ENCODE measurements around the gene B4GALT2.

B4GALT2 gene

GRCh38 chr1:44012941-44013609 lies 34.1 kb downstream of the B4GALT2 start:
- H3K4me3 ChIP-seq (ENCODE audit: control insufficient read depth, low read depth, low read length): no peak overlapping the region
- DNase-seq (ENCODE audit: low read depth): no peak
- no peak for TF ChIP-seq CTCF (conservative IDR thresholded peaks at IDR 0.05; ENCODE audit: control insufficient read depth, insufficient read depth, low read depth, low read length)

- no peak overlapping the region for H3K4me3 ChIP-seq (ENCODE audit: control insufficient read depth, low read depth, low read length)
- TF ChIP-seq CTCF (conservative IDR thresholded peaks at IDR 0.05; ENCODE audit: control insufficient read depth, insufficient read depth, low read depth, low read length): no peak
- DNase-seq (ENCODE audit: low read depth): no peak
Observed at GRCh38 chr1:44013949-44014348, 34.9 kb downstream of the B4GALT2 start.

GRCh38 chr1:44014365-44015104 lies 35.5 kb downstream of the B4GALT2 start:
- H3K4me3 ChIP-seq (ENCODE audit: control insufficient read depth, low read depth, low read length): no peak overlapping the region
- no peak for DNase-seq (ENCODE audit: low read depth)
- no peak for TF ChIP-seq CTCF (conservative IDR thresholded peaks at IDR 0.05; ENCODE audit: control insufficient read depth, insufficient read depth, low read depth, low read length)

GRCh38 chr1:44015206-44015605 lies 36.2 kb downstream of the B4GALT2 start:
- H3K4me3 ChIP-seq (ENCODE audit: control insufficient read depth, low read depth, low read length): no peak overlapping the region
- TF ChIP-seq CTCF (conservative IDR thresholded peaks at IDR 0.05; ENCODE audit: control insufficient read depth, insufficient read depth, low read depth, low read length): no peak
- DNase-seq (ENCODE audit: low read depth): no peak

GRCh38 chr1:44016041-44016889 lies 37.3 kb downstream of the B4GALT2 start:
- TF ChIP-seq CTCF (conservative IDR thresholded peaks at IDR 0.05; ENCODE audit: control insufficient read depth, insufficient read depth, low read depth, low read length): no peak
- no peak overlapping the region for H3K4me3 ChIP-seq (ENCODE audit: control insufficient read depth, low read depth, low read length)
- DNase-seq (ENCODE audit: low read depth): no peak

- DNase-seq (ENCODE audit: low read depth): no peak
- TF ChIP-seq CTCF (conservative IDR thresholded peaks at IDR 0.05; ENCODE audit: control insufficient read depth, insufficient read depth, low read depth, low read length): no peak
- no peak overlapping the region for H3K4me3 ChIP-seq (ENCODE audit: control insufficient read depth, low read depth, low read length)
Observed at GRCh38 chr1:44016890-44017400, 37.9 kb downstream of the B4GALT2 start.

All from fibroblast of mammary gland (primary cell).